GM10266 (cell line): ENCODE results near the gene TECRL.

Source experiments
- DNase-seq: peaks from one replicate; pipeline ENCODE4 v3.0.0; 2012; ENCODE audit errors: extremely low spot score
- CTCF ChIP-seq: IDR thresholded peaks from 2 replicates; pipeline ENCODE4 v1.5.1; 2012; ENCODE audit warnings: mild to moderate bottlenecking, low read depth; ENCODE audit not compliant: control insufficient read depth, insufficient read depth; ENCODE audit errors: missing control alignments

TECRL gene

DNA sequence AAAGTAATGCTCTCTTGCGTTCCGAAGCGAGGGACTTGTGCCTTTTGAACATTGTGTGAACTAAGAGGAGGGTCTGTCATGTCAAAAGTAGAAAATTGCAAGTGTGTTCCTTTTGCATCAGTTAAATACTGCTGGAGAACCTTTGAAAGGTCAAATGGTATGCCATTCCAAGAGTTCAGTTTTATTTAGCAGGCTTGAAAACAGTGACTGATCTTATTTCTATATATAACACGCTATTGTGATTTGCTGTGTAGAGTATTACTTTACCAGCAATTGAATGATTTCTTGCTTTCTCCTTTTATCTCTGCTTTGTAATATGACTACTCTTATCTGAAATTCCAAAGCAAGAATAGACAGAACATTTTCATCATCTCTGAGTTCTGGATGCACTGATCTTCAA is at the start of gene TECRL:
Gene TECRL, minus strand, starts transcription at position 151 of the 400 bp plus-strand sequence. Its CDS starts 99 bp downstream, at position 52.
- TF ChIP-seq CTCF: no peak
- no peak for DNase-seq

DNA sequence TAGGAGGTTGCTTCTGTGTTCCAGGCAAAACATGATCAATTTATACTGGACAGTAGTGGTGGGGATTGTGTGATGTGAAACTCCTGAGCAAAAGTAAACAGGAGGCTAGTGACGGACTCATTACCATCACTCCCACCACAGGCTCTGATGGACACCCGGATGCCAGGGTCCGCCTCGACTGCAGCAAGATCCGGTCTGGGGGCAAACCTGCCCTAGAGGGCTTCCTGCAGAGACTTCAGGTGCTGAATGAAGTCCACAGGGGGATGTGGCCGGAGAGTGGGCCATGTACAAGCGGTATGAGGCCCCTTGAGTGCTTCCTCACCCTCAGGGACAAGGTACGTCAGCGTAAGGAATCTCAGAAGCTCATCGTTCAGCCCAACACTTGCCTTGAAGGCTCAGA is 23.4 kb upstream of the TECRL start:
- no peak for TF ChIP-seq CTCF
- DNase-seq: no peak

DNA sequence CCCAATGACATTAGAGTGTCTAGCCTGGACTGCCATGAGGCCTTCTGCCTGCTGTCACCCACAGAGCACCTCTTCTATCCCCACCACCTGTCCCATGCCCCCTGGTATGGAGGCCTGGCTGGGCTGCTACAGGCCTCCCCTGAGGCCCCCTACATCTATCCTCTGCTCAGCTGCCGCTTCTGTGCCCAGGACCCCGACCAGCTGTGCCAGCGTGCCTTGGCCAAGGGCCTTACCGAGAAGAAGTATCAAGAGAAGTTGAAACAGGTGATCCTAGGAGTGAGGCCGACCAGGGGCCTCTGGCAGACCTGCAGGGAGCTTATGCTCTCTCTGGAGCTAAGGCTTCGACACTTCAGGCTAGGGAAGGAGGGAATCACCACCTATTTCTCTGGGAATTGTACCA is 21.7 kb upstream of the TECRL start:
- no peak for TF ChIP-seq CTCF
- no peak for DNase-seq

GRCh38 chr4:64417974-64418373 is 8.7 kb upstream of the TECRL start:
- no peak for DNase-seq
- TF ChIP-seq CTCF: no peak

DNA sequence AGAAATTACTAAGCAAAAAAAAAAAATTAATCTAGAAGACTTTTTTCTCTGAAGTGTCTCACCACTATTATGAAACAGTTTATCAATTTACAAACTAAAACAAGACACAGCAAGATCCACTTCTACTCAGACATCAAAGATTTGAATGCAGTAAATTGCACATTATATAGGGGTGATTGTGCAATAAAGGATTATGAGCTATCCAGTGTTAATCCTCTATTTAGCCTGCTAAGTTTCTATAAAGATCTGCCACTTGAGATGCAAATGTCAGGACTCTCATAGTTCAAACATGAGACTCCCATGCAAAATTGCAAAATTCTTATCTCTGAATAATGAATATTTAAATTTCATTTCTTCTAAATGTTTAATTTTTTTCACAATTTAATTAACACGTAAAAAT is 2.2 kb downstream of the TECRL start:
- DNase-seq: no peak
- TF ChIP-seq CTCF: no peak

DNA sequence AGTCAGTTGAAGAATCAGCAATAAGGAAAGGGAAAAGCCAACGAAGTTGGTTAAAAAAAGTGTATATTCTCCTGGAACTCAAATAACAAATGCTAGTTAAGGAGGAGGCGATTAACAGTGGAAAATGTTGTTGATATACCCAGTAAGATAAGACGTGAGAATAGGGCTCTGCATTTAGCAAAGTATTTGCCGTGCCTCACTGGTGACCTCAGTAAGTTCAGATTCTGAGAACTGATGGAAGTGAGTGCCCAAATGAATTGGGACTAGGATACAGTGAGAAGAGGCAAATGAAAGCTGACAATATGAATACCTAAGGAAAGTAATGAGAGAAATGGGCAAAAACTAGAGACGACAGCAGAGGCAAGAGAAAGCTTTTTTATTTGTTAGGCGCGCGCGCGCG is 3.5 kb downstream of the TECRL start:
- no peak for TF ChIP-seq CTCF
- DNase-seq: no peak

GRCh38 chr4:64402684-64403083 is 6.6 kb downstream of the TECRL start:
- DNase-seq: no peak
- no peak for TF ChIP-seq CTCF
